ENCODE data around the gene HPSE. TPM values are rescaled to one million over a fixed set of nuclear protein-coding genes. Genes with fewer than 3 reads are reported as not detected.
A peak's percentile ranks its signal among the peaks of the same experiment; 100 is the strongest.

The HPSE gene
- total and polyA plus RNA-seq, 2 donors (not counting 3 experiments of a cell fraction or from before 2014, with no cell fraction given): 3.5 to 7.0 TPM

GRCh38 chr4:83283181-83283580 is 51.5 kb downstream of the HPSE start:
- Histone ChIP-seq H3K9me1 (replicated peaks; ENCODE audit: control insufficient read depth, extremely low read depth, insufficient read depth, low read length) (no peaks in the 10 kb centered on the region), H3K4me1 (ENCODE audit: control insufficient read depth, extremely low read depth, insufficient read depth, low read length) (peaks cover 23% of the 10 kb centered on the region), H3K27me3 (ENCODE audit: control insufficient read depth in 2 of 2, insufficient read depth in 2 of 2, low read length in 2 of 2) (no peaks in the 10 kb centered on the region), H3K4me2 (ENCODE audit: insufficient read depth, low read length) (peak overlapping the region; percentile 79), H3K79me2 (ENCODE audit: control insufficient read depth, insufficient read depth, low read length) (peaks cover 7% of the 10 kb centered on the region), H3K9me3 (replicated peaks; ENCODE audit: control insufficient read depth, insufficient read depth, low read length) (no peaks in the 10 kb centered on the region), H2AFZ (ENCODE audit: low read depth, low read length) (no peak overlapping the region), H3K36me3 (ENCODE audit: control insufficient read depth in 2 of 2, extremely low read depth in 1 of 2, insufficient read depth in 2 of 2, low read length in 2 of 2) (no peaks in the 10 kb centered on the region), H3K9ac (replicated peaks; ENCODE audit: extremely low read depth, insufficient read depth, low read length) (peak overlapping the region; percentile 90), H3K4me3 (replicated peaks in 1 of 3; ENCODE audit: insufficient read depth in 1 of 3, low read depth in 1 of 3, low read length in 3 of 3) (no peak overlapping the region), H4K20me1 (replicated peaks; ENCODE audit: control insufficient read depth, extremely low read depth, insufficient read depth, low read length) (no peaks in the 10 kb centered on the region), H3K27ac (ENCODE audit: insufficient read depth, low read depth, low read length) (no peak overlapping the region)
- intact Hi-C loops (cut with micrococcal nuclease) (loop anchor here (5.0 kb wide), 2 partner anchors 431 to 821 kb away; no protein-coding TSS in a partner anchor), dilution Hi-C loops (cut with MboI; ENCODE audit: extremely low pct_ligation_motif_present, low sequenced_read_pairs) (no loop called here)
- DNase-seq (ENCODE audit: low read depth, low spot score) (no peak), FAIRE-seq (no peak)
- no peak for TF ChIP-seq CTCF (IDR thresholded peaks at IDR 0.05; ENCODE audit: extremely low read depth in 1 of 2, insufficient read depth in 1 of 2, low read depth in 1 of 2, low read length in 2 of 2)
- no peak for TF ChIP-seq MAX (IDR thresholded peaks at IDR 0.05; ENCODE audit: insufficient read depth, insufficient read length)
- TF ChIP-seq POLR2AphosphoS5 (IDR thresholded peaks at IDR 0.05; ENCODE audit: insufficient read depth, low read depth, low read length): no peak
- TF ChIP-seq MYC (IDR thresholded peaks at IDR 0.05; ENCODE audit: low read depth, low read length): no peak
- TF ChIP-seq JUN (IDR thresholded peaks at IDR 0.05; ENCODE audit: borderline replicate concordance, insufficient read depth, insufficient read length, low read depth): no peak
- no peak for TF ChIP-seq EZH2 (IDR thresholded peaks at IDR 0.05; ENCODE audit: borderline replicate concordance, low read depth, low read length, severe bottlenecking)
- TF ChIP-seq POLR2A (IDR thresholded peaks at IDR 0.05; ENCODE audit: low read depth, low read length): no peak
- ChIA-PET CTCF (interaction anchor here (0.6 to 5.4 kb wide), 15 partner anchors 8 to 431 kb away, joined by 3 to 146 read pairs (median 8); partner anchors contain the start of genes COPS4, HELQ and MRPS18C), POLR2A (no interaction called here)
- BruUV-seq (replicated peaks): no TSS peak
